ENCODE results near the gene C11orf54.

Gene C11orf54

GRCh38 chr11:93741094-93741881 is at the start of gene C11orf54, which contains the start of gene TAF1D:
Gene C11orf54, plus strand, starts transcription at chr11:93741672. Its CDS starts 5,722 bp downstream, at chr11:93747394.
Gene TAF1D, minus strand, starts transcription at chr11:93741495. Its CDS starts 2,191 bp downstream, at chr11:93739304.
- FAIRE-seq (peak; percentile 92), DNase-seq (ENCODE audit: insufficient read length, low spot score) (peak; percentile 51)
- peak; percentile 85 for TF ChIP-seq POLR2A (IDR thresholded peaks at IDR 0.05; ENCODE audit: low read depth, low read length)

- no peak for FAIRE-seq
- no peak for TF ChIP-seq POLR2A (IDR thresholded peaks at IDR 0.05; ENCODE audit: low read depth, low read length)
- DNase-seq (ENCODE audit: insufficient read length, low spot score) = no peak
Observed at GRCh38 chr11:93694109-93694508, 47.4 kb upstream of the C11orf54 start.

GRCh38 chr11:93694557-93694956 is 46.9 kb upstream of the C11orf54 start:
- TF ChIP-seq POLR2A (IDR thresholded peaks at IDR 0.05; ENCODE audit: low read depth, low read length) = no peak
- FAIRE-seq (no peak), DNase-seq (ENCODE audit: insufficient read length, low spot score) (no peak)

- no peak for DNase-seq (ENCODE audit: insufficient read length, low spot score)
- no peak for FAIRE-seq
- TF ChIP-seq POLR2A (IDR thresholded peaks at IDR 0.05; ENCODE audit: low read depth, low read length) = no peak
Observed at GRCh38 chr11:93697611-93698010, 43.9 kb upstream of the C11orf54 start.

DNA sequence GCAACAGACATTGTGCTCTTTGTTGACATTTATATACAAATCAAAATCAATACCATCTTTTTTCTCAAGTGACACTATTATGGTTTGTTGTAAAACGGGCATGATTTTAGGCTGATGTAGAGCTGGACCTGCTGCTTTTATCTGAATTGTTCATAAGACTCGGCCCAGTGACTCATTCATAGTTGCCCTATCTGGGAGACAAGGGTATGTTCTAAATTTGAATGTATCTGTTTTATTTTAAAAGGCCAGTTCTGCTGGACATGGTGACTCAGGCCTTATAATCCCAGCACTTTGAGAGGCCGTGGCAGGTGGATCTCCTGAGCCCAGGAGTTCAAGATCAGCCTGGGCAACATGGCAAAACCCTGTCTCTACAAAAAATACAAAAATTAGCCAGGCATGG is 40.6 kb upstream of the C11orf54 start:
- DNase-seq (ENCODE audit: insufficient read length, low spot score) = peak; percentile 11
- TF ChIP-seq POLR2A (IDR thresholded peaks at IDR 0.05; ENCODE audit: low read depth, low read length) = no peak
- peak; percentile 6 for FAIRE-seq

DNA sequence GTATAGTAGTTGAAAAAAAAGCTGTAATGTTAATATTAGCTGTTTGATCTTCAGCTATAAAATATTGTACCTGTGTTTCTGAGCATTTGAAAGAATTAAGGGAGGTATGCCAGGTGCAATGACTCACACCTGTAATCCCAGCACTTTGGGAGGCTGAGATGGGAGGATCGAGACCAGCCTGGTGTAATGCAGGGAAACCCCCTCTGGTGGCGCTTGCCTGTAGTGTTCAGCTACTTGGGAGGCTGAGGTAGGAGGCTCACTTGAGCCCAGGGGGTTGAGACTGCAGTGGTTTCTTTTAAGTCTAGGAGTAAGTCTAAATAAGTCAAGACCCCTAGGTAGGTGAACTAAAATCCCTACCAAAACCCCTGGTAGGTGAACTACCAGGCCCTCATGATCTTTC is 37.2 kb upstream of the C11orf54 start:
- no peak for FAIRE-seq
- no peak for DNase-seq (ENCODE audit: insufficient read length, low spot score)
- no peak for TF ChIP-seq POLR2A (IDR thresholded peaks at IDR 0.05; ENCODE audit: low read depth, low read length)

DNA sequence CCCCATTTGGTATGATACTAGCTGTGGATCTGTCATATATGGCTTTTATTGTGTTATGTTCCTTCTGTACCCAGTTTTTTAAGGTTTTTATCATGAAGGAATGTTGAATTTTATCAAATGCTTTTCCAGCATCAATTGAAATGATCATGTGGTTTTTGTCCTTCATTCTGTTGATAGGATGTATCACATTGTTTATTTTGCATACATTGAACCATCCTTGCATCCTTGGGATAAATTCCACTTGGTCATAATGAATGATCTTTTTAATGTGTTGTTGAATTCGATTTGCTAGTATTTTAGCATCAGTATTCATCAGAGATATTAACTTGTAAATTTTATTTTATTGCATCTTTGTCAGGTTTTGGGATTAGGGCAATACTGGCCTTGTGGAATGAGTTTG is 31.2 kb upstream of the C11orf54 start:
- FAIRE-seq = no peak
- TF ChIP-seq POLR2A (IDR thresholded peaks at IDR 0.05; ENCODE audit: low read depth, low read length) = no peak
- no peak for DNase-seq (ENCODE audit: insufficient read length, low spot score)

GRCh38 chr11:93712678-93713077 is 28.8 kb upstream of the C11orf54 start:
- DNase-seq (ENCODE audit: insufficient read length, low spot score) (no peak), FAIRE-seq (no peak)
- no peak for TF ChIP-seq POLR2A (IDR thresholded peaks at IDR 0.05; ENCODE audit: low read depth, low read length)

GRCh38 chr11:93715797-93716396 is 25.6 kb upstream of the C11orf54 start:
- DNase-seq (ENCODE audit: insufficient read length, low spot score) (no peak), FAIRE-seq (no peak)
- TF ChIP-seq POLR2A (IDR thresholded peaks at IDR 0.05; ENCODE audit: low read depth, low read length) = no peak

GRCh38 chr11:93717501-93717900 is 24.0 kb upstream of the C11orf54 start:
- FAIRE-seq (no peak), DNase-seq (ENCODE audit: insufficient read length, low spot score) (no peak)
- no peak for TF ChIP-seq POLR2A (IDR thresholded peaks at IDR 0.05; ENCODE audit: low read depth, low read length)

DNA sequence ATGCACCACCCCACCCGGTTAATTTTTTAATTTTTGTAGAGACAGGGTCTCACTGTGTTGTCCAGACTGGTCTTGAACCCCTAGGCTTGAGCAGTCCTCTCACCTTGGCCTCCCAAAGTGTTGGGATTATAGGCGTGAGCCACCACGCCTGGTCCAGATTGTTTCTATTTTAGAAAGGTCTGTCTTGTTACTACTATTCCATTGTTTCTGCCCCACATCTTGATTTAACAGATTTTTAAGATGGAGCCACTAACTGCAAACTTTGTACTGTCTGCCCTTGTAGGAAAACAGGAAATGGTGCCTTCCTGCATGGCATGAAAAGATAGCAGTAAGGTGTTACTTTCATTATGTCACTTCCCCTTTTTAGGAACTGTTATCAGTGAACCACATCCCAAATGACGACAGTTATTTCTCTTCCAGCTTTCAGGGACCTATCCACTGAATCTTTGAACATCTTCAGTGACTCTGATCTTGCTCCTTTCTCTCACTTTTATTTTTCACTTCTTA is 23.4 kb upstream of the C11orf54 start:
- no peak for DNase-seq (ENCODE audit: insufficient read length, low spot score)
- no peak for FAIRE-seq
- TF ChIP-seq POLR2A (IDR thresholded peaks at IDR 0.05; ENCODE audit: low read depth, low read length) = no peak

DNA sequence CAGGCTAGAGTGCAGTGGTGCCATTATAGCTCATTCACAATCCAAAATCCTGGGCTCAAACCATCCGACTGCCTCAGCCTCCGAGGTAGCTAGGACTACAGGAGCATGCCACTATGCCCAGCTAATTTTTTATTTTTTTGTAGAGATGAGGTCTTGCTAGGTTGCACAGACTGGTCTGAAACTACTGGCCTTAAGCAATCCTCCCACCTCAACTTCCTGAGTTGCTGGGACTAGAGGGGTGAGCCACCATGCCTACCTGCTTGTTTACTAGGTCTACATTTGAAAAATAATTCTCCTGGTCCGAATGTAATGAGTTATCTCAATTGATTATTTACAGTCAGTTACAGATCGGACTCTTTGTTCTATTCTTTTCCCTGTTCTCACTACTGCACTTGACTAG is 22.2 kb upstream of the C11orf54 start:
- FAIRE-seq = no peak
- DNase-seq (ENCODE audit: insufficient read length, low spot score) = no peak

DNA sequence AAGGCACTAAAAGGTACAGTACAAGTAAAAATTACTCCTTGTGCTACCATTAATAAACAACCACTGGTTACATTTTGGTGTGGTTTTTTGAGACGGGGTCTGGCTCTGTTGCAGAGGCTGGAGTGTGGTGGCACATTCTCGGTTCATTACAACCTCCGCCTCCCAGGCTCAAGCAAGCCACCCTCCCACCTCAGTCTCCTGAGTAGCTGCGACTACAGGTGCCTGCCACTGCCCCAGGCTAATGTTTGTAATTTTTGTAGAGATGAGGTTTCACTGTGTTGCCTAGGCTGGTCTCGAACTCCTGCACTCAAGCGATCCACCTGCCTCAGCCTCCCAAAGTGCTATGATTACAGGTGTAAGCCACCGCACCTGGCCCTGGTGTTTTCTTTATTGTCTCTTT is 20.9 kb upstream of the C11orf54 start:
- TF ChIP-seq POLR2A (IDR thresholded peaks at IDR 0.05; ENCODE audit: low read depth, low read length) = no peak
- FAIRE-seq (no peak), DNase-seq (ENCODE audit: insufficient read length, low spot score) (no peak)

More for the DNA sequence above, 22.2 kb upstream of the C11orf54 start:
- TF ChIP-seq POLR2A (IDR thresholded peaks at IDR 0.05; ENCODE audit: low read depth, low read length) = no peak

GRCh38 chr11:93724089-93724488 is 17.4 kb upstream of the C11orf54 start:
- TF ChIP-seq POLR2A (IDR thresholded peaks at IDR 0.05; ENCODE audit: low read depth, low read length) = no peak
- no peak for DNase-seq (ENCODE audit: insufficient read length, low spot score)
- no peak for FAIRE-seq
